Activated CD4-positive, alpha-beta T cell treated with anti-CD3 and anti-CD28 coated beads, Interleukin-2, amount 10 ng/mL, durations not matched to agents 24 days and 14 days (primary cell): ENCODE measurements around the gene IL1RAPL2. TPM values are rescaled to one million over a fixed set of nuclear protein-coding genes. Genes with fewer than 3 reads are reported as not detected.

Experiments used
- DNase-seq: peaks from one replicate; pipeline ENCODE4 v3.0.0; 2022
- H3K27ac Mint-ChIP-seq: one replicate; pipeline ENCODE4 v1.8.0; 2022; ENCODE audit warnings: mild to moderate bottlenecking, mixed read lengths
- H3K27me3 Mint-ChIP-seq: one replicate; pipeline ENCODE4 v1.8.0; 2022; ENCODE audit warnings: mixed read lengths
- H3K36me3 Mint-ChIP-seq: one replicate; pipeline ENCODE4 v1.8.0; 2022; ENCODE audit warnings: low read depth, mild to moderate bottlenecking, mixed read lengths
- H3K4me1 Mint-ChIP-seq: one replicate; pipeline ENCODE4 v1.8.0; 2021; ENCODE audit warnings: mixed read lengths
- H3K4me3 Mint-ChIP-seq: one replicate; pipeline ENCODE4 v1.8.0; 2022; ENCODE audit warnings: mild to moderate bottlenecking, moderate library complexity, mixed read lengths
- H3K9me3 Mint-ChIP-seq: one replicate; pipeline ENCODE4 v1.8.0; 2021; ENCODE audit warnings: mixed read lengths
- intact Hi-C: fragments of 100-400 bp; cut with micrococcal nuclease; formaldehyde crosslinking; loops from one replicate; pipeline ENCODE4 v1.15.1; 2023
- total RNA-seq: library from RNA; stranded (reverse); gene quantifications from 2 replicates; pipeline ENCODE4 v1.2.3, GENCODE V29; 2022

IL1RAPL2 gene
- total RNA-seq, 1 donor from 2014 or later: not detected

DNA sequence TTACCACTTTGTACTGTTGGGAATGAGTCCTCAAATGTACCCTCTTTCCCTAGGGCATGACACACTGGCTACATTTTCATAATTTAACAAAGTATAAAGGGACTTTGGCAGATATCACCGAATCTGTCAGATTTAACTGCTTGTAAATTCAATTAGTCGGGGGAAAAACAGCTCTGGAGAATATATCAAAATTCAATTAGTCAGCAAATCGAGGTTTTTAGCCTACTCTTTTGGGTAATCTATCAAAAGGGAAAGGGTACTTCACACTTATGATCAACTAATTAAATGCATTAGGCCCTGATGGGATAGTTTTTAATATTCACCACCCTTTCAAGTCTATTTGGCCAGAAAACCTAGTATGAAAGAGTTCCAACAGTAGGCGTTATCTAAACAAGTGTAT lies 141.0 kb downstream of the IL1RAPL2 start:
- no peaks in the 10 kb centered on the region for H3K27me3 Mint-ChIP-seq
- H3K4me3 Mint-ChIP-seq: no peak overlapping the region
- H3K4me1 Mint-ChIP-seq: no peaks in the 10 kb centered on the region
- no peaks in the 10 kb centered on the region for H3K9me3 Mint-ChIP-seq
- H3K27ac Mint-ChIP-seq: no peak overlapping the region
- intact Hi-C loops: no loop called here
- H3K36me3 Mint-ChIP-seq: no peaks in the 10 kb centered on the region
- DNase-seq: no peak

GRCh38 chrX:104707572-104707971 lies 141.6 kb downstream of the IL1RAPL2 start:
- Mint-ChIP-seq H3K9me3 (no peaks in the 10 kb centered on the region), H3K27me3 (no peaks in the 10 kb centered on the region), H3K36me3 (no peaks in the 10 kb centered on the region), H3K4me3 (no peak overlapping the region), H3K4me1 (no peaks in the 10 kb centered on the region), H3K27ac (no peak overlapping the region)
- intact Hi-C loops: no loop called here
- DNase-seq: no peak

GRCh38 chrX:104712515-104712914 lies 146.5 kb downstream of the IL1RAPL2 start:
- H3K4me1 Mint-ChIP-seq: no peaks in the 10 kb centered on the region
- no peak overlapping the region for H3K4me3 Mint-ChIP-seq
- intact Hi-C loops: no loop called here
- H3K27me3 Mint-ChIP-seq: no peaks in the 10 kb centered on the region
- DNase-seq: no peak
- no peaks in the 10 kb centered on the region for H3K36me3 Mint-ChIP-seq
- H3K9me3 Mint-ChIP-seq: no peaks in the 10 kb centered on the region
- H3K27ac Mint-ChIP-seq: no peak overlapping the region

DNA sequence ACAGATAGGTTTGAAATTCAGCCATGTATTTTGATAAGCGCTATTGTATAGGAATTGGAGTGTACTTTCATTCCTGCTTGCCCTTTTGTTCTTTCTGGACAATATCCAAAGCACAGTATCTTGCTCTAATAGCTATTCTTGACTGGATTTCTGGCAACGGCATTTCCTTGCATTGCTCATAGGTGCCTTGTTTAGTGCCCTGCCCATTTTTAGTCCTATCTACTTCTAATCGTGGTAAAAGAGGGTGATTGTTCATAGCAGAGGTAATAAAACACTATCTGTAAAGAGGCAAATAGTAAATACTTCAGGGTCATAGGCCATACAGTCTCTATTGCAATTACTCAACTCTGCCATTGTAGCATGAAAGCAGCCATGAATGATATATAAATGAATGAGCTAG lies 155.9 kb downstream of the IL1RAPL2 start:
- intact Hi-C loops: no loop called here
- Mint-ChIP-seq H3K4me1 (no peaks in the 10 kb centered on the region), H3K27ac (no peak overlapping the region), H3K27me3 (no peaks in the 10 kb centered on the region), H3K36me3 (no peaks in the 10 kb centered on the region), H3K9me3 (no peaks in the 10 kb centered on the region), H3K4me3 (no peak overlapping the region)
- DNase-seq: no peak

DNA sequence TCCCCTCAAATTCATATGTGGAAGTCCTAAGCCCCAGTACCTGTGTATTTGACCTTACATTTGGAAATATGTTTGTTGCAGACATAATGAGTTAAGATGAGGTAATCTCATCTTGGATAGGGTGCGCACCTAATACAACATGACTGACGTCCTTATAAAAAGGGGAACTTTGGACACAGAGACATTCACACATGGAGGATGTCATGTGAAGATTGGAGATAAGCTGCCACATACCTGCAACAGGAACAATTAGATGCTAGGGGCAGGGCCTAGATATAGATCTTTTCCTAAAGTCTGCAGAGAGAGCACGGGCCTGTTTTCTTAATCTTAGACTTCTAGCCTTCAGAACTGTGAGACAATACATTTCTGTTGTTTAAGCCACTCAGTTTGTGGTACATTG lies 162.5 kb downstream of the IL1RAPL2 start:
- intact Hi-C loops: no loop called here
- Mint-ChIP-seq H3K9me3 (no peaks in the 10 kb centered on the region), H3K27me3 (no peaks in the 10 kb centered on the region), H3K4me3 (no peak overlapping the region), H3K4me1 (no peaks in the 10 kb centered on the region), H3K27ac (no peak overlapping the region), H3K36me3 (no peaks in the 10 kb centered on the region)
- DNase-seq: no peak

GRCh38 chrX:104742355-104742754 lies 176.4 kb downstream of the IL1RAPL2 start:
- no peaks in the 10 kb centered on the region for H3K36me3 Mint-ChIP-seq
- H3K27me3 Mint-ChIP-seq: no peaks in the 10 kb centered on the region
- H3K9me3 Mint-ChIP-seq: no peaks in the 10 kb centered on the region
- no peaks in the 10 kb centered on the region for H3K4me1 Mint-ChIP-seq
- H3K4me3 Mint-ChIP-seq: no peak overlapping the region
- DNase-seq: no peak
- intact Hi-C loops: no loop called here
- no peak overlapping the region for H3K27ac Mint-ChIP-seq

DNA sequence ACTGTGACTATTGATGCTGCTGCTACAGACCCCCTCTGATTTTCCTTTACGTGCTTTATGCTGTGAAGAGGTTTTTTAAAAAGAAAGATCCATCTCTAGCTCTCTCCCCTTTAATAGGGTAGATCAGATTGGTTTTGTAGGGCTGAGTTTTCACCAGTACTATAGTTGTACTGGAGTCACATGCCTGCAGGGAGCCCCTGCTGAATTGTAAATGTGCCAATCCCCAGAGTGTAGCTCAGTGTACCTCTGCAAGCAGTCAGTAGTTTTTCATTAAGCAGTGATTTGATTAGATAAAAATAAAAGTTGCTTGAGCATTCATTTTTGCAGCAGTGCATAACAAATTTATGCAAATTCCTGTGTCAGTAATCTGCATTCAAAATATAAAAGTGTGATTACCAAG lies 179.2 kb downstream of the IL1RAPL2 start:
- DNase-seq: no peak
- H3K4me3 Mint-ChIP-seq: no peak overlapping the region

GRCh38 chrX:104749951-104750610 lies 184.1 kb downstream of the IL1RAPL2 start:
- Mint-ChIP-seq H3K27me3 (no peaks in the 10 kb centered on the region), H3K4me3 (no peak overlapping the region), H3K9me3 (no peaks in the 10 kb centered on the region), H3K27ac (no peak overlapping the region), H3K4me1 (no peaks in the 10 kb centered on the region), H3K36me3 (no peaks in the 10 kb centered on the region)
- intact Hi-C loops: no loop called here
- no peak for DNase-seq

More for the DNA sequence above, 179.2 kb downstream of the IL1RAPL2 start:
- Mint-ChIP-seq H3K27me3 (no peaks in the 10 kb centered on the region), H3K9me3 (no peaks in the 10 kb centered on the region), H3K27ac (no peak overlapping the region), H3K4me1 (no peaks in the 10 kb centered on the region), H3K36me3 (no peaks in the 10 kb centered on the region)
- intact Hi-C loops: no loop called here

GRCh38 chrX:104762641-104763040 lies 196.6 kb downstream of the IL1RAPL2 start:
- Mint-ChIP-seq H3K4me1 (no peaks in the 10 kb centered on the region), H3K27me3 (no peaks in the 10 kb centered on the region), H3K9me3 (peaks cover 9% of the 10 kb centered on the region), H3K4me3 (no peak overlapping the region), H3K27ac (no peak overlapping the region), H3K36me3 (no peaks in the 10 kb centered on the region)
- intact Hi-C loops: no loop called here
- DNase-seq: no peak

GRCh38 chrX:104789784-104790183 lies 223.8 kb downstream of the IL1RAPL2 start:
- intact Hi-C loops: no loop called here
- no peaks in the 10 kb centered on the region for H3K9me3 Mint-ChIP-seq
- H3K27me3 Mint-ChIP-seq: no peaks in the 10 kb centered on the region
- no peak for DNase-seq
- H3K27ac Mint-ChIP-seq: no peak overlapping the region
- H3K4me3 Mint-ChIP-seq: no peak overlapping the region
- no peaks in the 10 kb centered on the region for H3K36me3 Mint-ChIP-seq
- no peaks in the 10 kb centered on the region for H3K4me1 Mint-ChIP-seq

GRCh38 chrX:104795804-104796203 lies 229.8 kb downstream of the IL1RAPL2 start:
- Mint-ChIP-seq H3K27me3 (no peaks in the 10 kb centered on the region), H3K9me3 (no peaks in the 10 kb centered on the region), H3K4me3 (no peak overlapping the region), H3K27ac (no peak overlapping the region), H3K4me1 (no peaks in the 10 kb centered on the region), H3K36me3 (no peaks in the 10 kb centered on the region)
- intact Hi-C loops: no loop called here
- DNase-seq: no peak

GRCh38 chrX:104803219-104803618 lies 237.2 kb downstream of the IL1RAPL2 start:
- Mint-ChIP-seq H3K27ac (no peak overlapping the region), H3K4me1 (no peaks in the 10 kb centered on the region), H3K4me3 (no peak overlapping the region), H3K9me3 (no peaks in the 10 kb centered on the region), H3K36me3 (no peaks in the 10 kb centered on the region), H3K27me3 (no peaks in the 10 kb centered on the region)
- intact Hi-C loops: no loop called here
- DNase-seq: no peak

- no peak overlapping the region for H3K27ac Mint-ChIP-seq
- no peak for DNase-seq
- intact Hi-C loops: no loop called here
- no peaks in the 10 kb centered on the region for H3K27me3 Mint-ChIP-seq
- no peaks in the 10 kb centered on the region for H3K4me1 Mint-ChIP-seq
- no peaks in the 10 kb centered on the region for H3K36me3 Mint-ChIP-seq
- no peak overlapping the region for H3K4me3 Mint-ChIP-seq
- no peaks in the 10 kb centered on the region for H3K9me3 Mint-ChIP-seq
Measured at GRCh38 chrX:104806346-104806745, 240.3 kb downstream of the IL1RAPL2 start.

GRCh38 chrX:104833401-104833800 lies 267.4 kb downstream of the IL1RAPL2 start:
- H3K27ac Mint-ChIP-seq: no peak overlapping the region
- no peaks in the 10 kb centered on the region for H3K4me1 Mint-ChIP-seq
- no peaks in the 10 kb centered on the region for H3K36me3 Mint-ChIP-seq
- H3K4me3 Mint-ChIP-seq: no peak overlapping the region
- intact Hi-C loops: no loop called here
- no peaks in the 10 kb centered on the region for H3K9me3 Mint-ChIP-seq
- DNase-seq: no peak
- H3K27me3 Mint-ChIP-seq: no peaks in the 10 kb centered on the region

GRCh38 chrX:104842646-104843045 lies 276.6 kb downstream of the IL1RAPL2 start:
- DNase-seq: no peak
- Mint-ChIP-seq H3K9me3 (no peaks in the 10 kb centered on the region), H3K27me3 (no peaks in the 10 kb centered on the region), H3K4me1 (no peaks in the 10 kb centered on the region), H3K4me3 (no peak overlapping the region), H3K27ac (no peak overlapping the region), H3K36me3 (no peaks in the 10 kb centered on the region)
- intact Hi-C loops: no loop called here
